ENCODE data around the gene FBN2.

Gene FBN2

GRCh38 chr5:128271859-128272464 lies 266.1 kb downstream of the FBN2 start:
- no peak for DNase-seq
- no peak overlapping the region for H3K4me3 ChIP-seq (ENCODE audit: low read depth, low read length)
- peaks cover 16% of the 10 kb centered on the region for H3K27me3 ChIP-seq
- H3K4me1 ChIP-seq: no peaks in the 10 kb centered on the region
- TF ChIP-seq CTCF (IDR thresholded peaks at IDR 0.05; ENCODE audit: low read depth, low read length): no peak
- H3K36me3 ChIP-seq: no peaks in the 10 kb centered on the region
- no peaks in the 10 kb centered on the region for H3K9me3 ChIP-seq

GRCh38 chr5:128271071-128271470 lies 267.0 kb downstream of the FBN2 start:
- H3K4me3 ChIP-seq (ENCODE audit: low read depth, low read length): no peak overlapping the region
- H3K9me3 ChIP-seq: no peaks in the 10 kb centered on the region
- no peak for TF ChIP-seq CTCF (IDR thresholded peaks at IDR 0.05; ENCODE audit: low read depth, low read length)
- DNase-seq: no peak
- H3K27me3 ChIP-seq: peaks cover 10% of the 10 kb centered on the region
- H3K36me3 ChIP-seq: no peaks in the 10 kb centered on the region
- H3K4me1 ChIP-seq: no peaks in the 10 kb centered on the region

GRCh38 chr5:128264564-128265360 lies 273.3 kb downstream of the FBN2 start:
- Histone ChIP-seq H3K27me3 (peaks cover 13% of the 10 kb centered on the region), H3K4me1 (no peaks in the 10 kb centered on the region), H3K36me3 (no peaks in the 10 kb centered on the region), H3K4me3 (ENCODE audit: low read depth, low read length) (no peak overlapping the region), H3K9me3 (no peaks in the 10 kb centered on the region)
- no peak for DNase-seq
- no peak for TF ChIP-seq CTCF (IDR thresholded peaks at IDR 0.05; ENCODE audit: low read depth, low read length)

- H3K27me3 ChIP-seq: peaks cover 13% of the 10 kb centered on the region
- no peaks in the 10 kb centered on the region for H3K4me1 ChIP-seq
- no peak for TF ChIP-seq CTCF (IDR thresholded peaks at IDR 0.05; ENCODE audit: low read depth, low read length)
- no peak for DNase-seq
- no peak overlapping the region for H3K4me3 ChIP-seq (ENCODE audit: low read depth, low read length)
- no peaks in the 10 kb centered on the region for H3K36me3 ChIP-seq
- H3K9me3 ChIP-seq: no peaks in the 10 kb centered on the region
Observed at GRCh38 chr5:128263357-128263756, 274.7 kb downstream of the FBN2 start.

GRCh38 chr5:128262911-128263310 lies 275.1 kb downstream of the FBN2 start:
- Histone ChIP-seq H3K4me3 (ENCODE audit: low read depth, low read length) (no peak overlapping the region), H3K36me3 (no peaks in the 10 kb centered on the region), H3K4me1 (no peaks in the 10 kb centered on the region), H3K9me3 (no peaks in the 10 kb centered on the region), H3K27me3 (peaks cover 13% of the 10 kb centered on the region)
- TF ChIP-seq CTCF (IDR thresholded peaks at IDR 0.05; ENCODE audit: low read depth, low read length): no peak
- no peak for DNase-seq

GRCh38 chr5:128259607-128260021 lies 278.4 kb downstream of the FBN2 start:
- Histone ChIP-seq H3K4me1 (no peaks in the 10 kb centered on the region), H3K9me3 (no peaks in the 10 kb centered on the region), H3K27me3 (peaks cover 13% of the 10 kb centered on the region), H3K4me3 (ENCODE audit: low read depth, low read length) (no peak overlapping the region), H3K36me3 (no peaks in the 10 kb centered on the region)
- no peak for DNase-seq
- TF ChIP-seq CTCF (IDR thresholded peaks at IDR 0.05; ENCODE audit: low read depth, low read length): no peak

All from BE2C (cell line).